HEK293 (cell line): Measurements from ENCODE around the gene HDLBP.

ENCODE experiments used
- CTCF ChIA-PET: fragments of 350-600 bp; formaldehyde crosslinking; extraction: SDS; loops from one replicate; lab custom pipeline; 2021; ENCODE audit warnings: antibody characterized with exemption; lab: Yijun Ruan, JAX
- POLR2A ChIA-PET: fragments of 300-600 bp; formaldehyde crosslinking; extraction: SDS; loops from one replicate; lab custom pipeline; 2020; ENCODE audit warnings: antibody characterized with exemption, inconsistent platforms; lab: Yijun Ruan, JAX
- H3K27ac ChIP-seq: fragments of 200-500 bp; sonication (Bioruptor generic); 2 replicates; pipeline ENCODE4 v1.5.1; 2014; ENCODE audit warnings: low read depth, low read length, control low read depth, inconsistent platforms; ENCODE audit errors: extremely low read depth
- H3K36me3 ChIP-seq, 2 experiments: fragments of 200-500 bp in 1 of 2; sonication (Bioruptor generic) in 1 of 2; 1 replicate in 1 of 2; 2 replicates in 1 of 2; pipeline ENCODE4 v1.5.1; 2014 to 2017; ENCODE audit warnings: inconsistent platforms in 2 of 2, low read length in 2 of 2; ENCODE audit not compliant: control insufficient read depth in 2 of 2, insufficient read depth in 1 of 2
- H3K4me1 ChIP-seq: fragments of 200-500 bp; sonication (Bioruptor generic); 2 replicates; pipeline ENCODE4 v1.5.1; 2014; ENCODE audit warnings: mild to moderate bottlenecking, low read length, inconsistent platforms; ENCODE audit not compliant: control insufficient read depth, insufficient read depth
- H3K4me3 ChIP-seq: 2 replicates; pipeline ENCODE4 v1.5.1; 2011; ENCODE audit warnings: low read depth, mild to moderate bottlenecking, control low read depth, low read length, moderate library complexity
- H3K9me3 ChIP-seq: fragments of 200-500 bp; sonication (Bioruptor generic); 2 replicates; pipeline ENCODE4 v1.5.1; 2014; ENCODE audit warnings: low read depth, low read length, inconsistent platforms; ENCODE audit not compliant: control insufficient read depth, insufficient read depth
- SALL2 ChIP-seq: fragments of 450-650 bp; formaldehyde crosslinking; IDR thresholded peaks from 2 replicates; pipeline ENCODE4 v1.5.0; 2017; ENCODE audit warnings: missing biosample characterization, mild to moderate bottlenecking, missing genetic modification characterization, borderline replicate concordance
- ZBTB17 ChIP-seq: fragments of 450-650 bp; formaldehyde crosslinking; IDR thresholded peaks from 2 replicates; pipeline ENCODE4 v1.5.1; 2016; ENCODE audit warnings: missing biosample characterization, missing genetic modification characterization
- ZBTB20 ChIP-seq: fragments of 450-650 bp; formaldehyde crosslinking; IDR thresholded peaks from 2 replicates; pipeline ENCODE4 v1.5.1; 2016; ENCODE audit warnings: missing biosample characterization, missing genetic modification characterization
- ZBTB8A ChIP-seq: fragments of 450-650 bp; formaldehyde crosslinking; IDR thresholded peaks from 2 replicates; pipeline ENCODE4 v1.5.1; 2016; ENCODE audit warnings: missing biosample characterization, missing genetic modification characterization
- ZNF155 ChIP-seq: fragments of 450-650 bp; formaldehyde crosslinking; IDR thresholded peaks from 2 replicates; pipeline ENCODE4 v1.5.1; 2016; ENCODE audit warnings: missing biosample characterization, missing genetic modification characterization
- ZNF157 ChIP-seq: fragments of 450-650 bp; formaldehyde crosslinking; IDR thresholded peaks from 2 replicates; pipeline ENCODE4 v1.5.1; 2016; ENCODE audit warnings: missing biosample characterization, missing genetic modification characterization
- ZNF23 ChIP-seq: fragments of 450-650 bp; formaldehyde crosslinking; IDR thresholded peaks from 2 replicates; pipeline ENCODE4 v1.5.1; 2016; ENCODE audit warnings: missing biosample characterization, missing genetic modification characterization, borderline replicate concordance
- ZNF341 ChIP-seq: fragments of 450-650 bp; formaldehyde crosslinking; IDR thresholded peaks from 2 replicates; pipeline ENCODE4; 2016; ENCODE audit warnings: low read depth, missing biosample characterization, missing genetic modification characterization
- ZNF548 ChIP-seq: fragments of 450-650 bp; formaldehyde crosslinking; IDR thresholded peaks from 2 replicates; pipeline ENCODE4 v1.5.1; 2016; ENCODE audit warnings: missing biosample characterization, missing genetic modification characterization
- ZNF561 ChIP-seq: fragments of 450-650 bp; IDR thresholded peaks from 2 replicates; pipeline ENCODE4 v1.5.1; 2018; ENCODE audit warnings: missing biosample characterization, missing genetic modification characterization, borderline replicate concordance
- ZNF571 ChIP-seq: fragments of 450-650 bp; formaldehyde crosslinking; IDR thresholded peaks from 2 replicates; pipeline ENCODE4 v1.5.0; 2017; ENCODE audit warnings: missing biosample characterization, missing genetic modification characterization
- ZNF76 ChIP-seq: fragments of 450-650 bp; formaldehyde crosslinking; IDR thresholded peaks from 2 replicates; pipeline ENCODE4; 2016; ENCODE audit warnings: low read depth, missing biosample characterization, missing genetic modification characterization, borderline replicate concordance
- ZNF792 ChIP-seq: fragments of 450-650 bp; formaldehyde crosslinking; IDR thresholded peaks from 2 replicates; pipeline ENCODE4 v1.5.1; 2016; ENCODE audit warnings: missing biosample characterization, missing genetic modification characterization
- ZNF837 ChIP-seq: fragments of 450-650 bp; formaldehyde crosslinking; IDR thresholded peaks from 2 replicates; pipeline ENCODE4 v1.5.1; 2016; ENCODE audit warnings: missing biosample characterization, missing genetic modification characterization
- TF ChIP-seq, protein P1 (sequence below): fragments of 450-650 bp; IDR thresholded peaks from 2 replicates; pipeline ENCODE4 v1.5.1; 2018; ENCODE audit warnings: missing biosample characterization, missing genetic modification characterization
- TF ChIP-seq, protein P2 (sequence below): fragments of 450-650 bp; formaldehyde crosslinking; IDR thresholded peaks from 2 replicates; pipeline ENCODE4 v1.5.1; 2016; ENCODE audit warnings: missing biosample characterization, missing genetic modification characterization
- TF ChIP-seq, protein P3 (sequence below): fragments of 450-650 bp; formaldehyde crosslinking; IDR thresholded peaks from 2 replicates; pipeline ENCODE4 v1.5.1; 2017; ENCODE audit warnings: missing biosample characterization, missing genetic modification characterization
- TF ChIP-seq, protein P4 (sequence below): fragments of 450-650 bp; formaldehyde crosslinking; IDR thresholded peaks from 2 replicates; pipeline ENCODE4 v1.5.1; 2017; ENCODE audit warnings: missing biosample characterization, missing genetic modification characterization
- TF ChIP-seq, protein P5 (sequence below): fragments of 450-650 bp; formaldehyde crosslinking; IDR thresholded peaks from 2 replicates; pipeline ENCODE4 v1.5.1; 2017; ENCODE audit warnings: missing biosample characterization, mild to moderate bottlenecking, missing genetic modification characterization, moderate library complexity
- TF ChIP-seq, protein P6 (sequence below): fragments of 450-650 bp; formaldehyde crosslinking; IDR thresholded peaks from 2 replicates; pipeline ENCODE4 v1.5.1; 2016; ENCODE audit warnings: missing biosample characterization, missing genetic modification characterization
- TF ChIP-seq, protein P7 (sequence below): fragments of 450-650 bp; formaldehyde crosslinking; IDR thresholded peaks from 2 replicates; pipeline ENCODE4 v1.5.1; 2016; ENCODE audit warnings: missing biosample characterization, missing genetic modification characterization

Gene HDLBP

DNA sequence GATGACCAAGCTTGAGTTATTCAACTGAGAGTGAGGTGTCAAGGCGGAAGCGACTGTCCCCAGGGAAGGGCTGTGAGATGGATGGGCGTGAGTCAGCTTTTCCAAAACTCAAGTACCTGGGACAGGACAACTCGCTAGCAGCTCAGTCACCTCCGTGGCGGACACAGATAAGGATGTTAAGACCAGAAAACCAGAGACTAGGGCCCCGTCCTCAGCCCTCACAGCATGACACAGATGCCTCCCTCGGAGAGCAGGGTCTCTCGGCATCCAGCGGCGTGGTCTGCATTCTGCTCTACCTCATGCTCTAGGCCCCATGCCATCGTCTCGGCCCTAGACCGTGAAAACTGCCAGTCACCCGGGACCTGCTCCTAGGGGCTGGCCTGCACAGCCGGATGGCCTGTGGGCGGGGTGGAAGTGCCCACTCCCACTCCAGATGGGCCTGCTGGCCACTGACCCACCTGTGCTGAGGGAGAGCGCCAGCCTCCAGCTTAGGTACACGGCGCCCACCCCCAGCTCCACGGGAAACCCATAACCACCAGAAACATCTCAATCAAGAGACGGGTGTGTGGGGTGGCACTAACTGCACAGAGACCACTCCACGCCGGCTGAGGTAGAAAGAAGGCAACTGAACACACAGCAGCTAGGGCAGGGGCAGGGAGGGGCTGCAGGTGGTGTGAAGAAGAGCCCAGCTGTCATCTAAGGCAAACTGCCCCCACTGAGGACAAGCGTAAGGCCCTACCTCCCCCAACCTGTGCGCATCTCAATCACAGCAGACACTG is 87.2 kb downstream of the HDLBP start:
- peaks cover 11 to 81% of the 10 kb centered on the region in 2 experiments; a peak in 2 of 3 replicates for H3K36me3 ChIP-seq
- no peak overlapping the region for H3K27ac ChIP-seq
- H3K9me3 ChIP-seq, result no peaks in the 10 kb centered on the region
- TF ChIP-seq ZNF561 (tag by site-specific recombination) (no peak), ZBTB20 (tag by site-specific recombination) (no peak), ZBTB8A (tag by site-specific recombination) (no peak), ZNF571 (no peak), ZNF792 (no peak), ZNF155 (tag by site-specific recombination) (no peak), ZNF548 (tag by site-specific recombination) (no peak), ZNF341 (tag by site-specific recombination) (no peak)
- TF ChIP-seq, protein P1, sequence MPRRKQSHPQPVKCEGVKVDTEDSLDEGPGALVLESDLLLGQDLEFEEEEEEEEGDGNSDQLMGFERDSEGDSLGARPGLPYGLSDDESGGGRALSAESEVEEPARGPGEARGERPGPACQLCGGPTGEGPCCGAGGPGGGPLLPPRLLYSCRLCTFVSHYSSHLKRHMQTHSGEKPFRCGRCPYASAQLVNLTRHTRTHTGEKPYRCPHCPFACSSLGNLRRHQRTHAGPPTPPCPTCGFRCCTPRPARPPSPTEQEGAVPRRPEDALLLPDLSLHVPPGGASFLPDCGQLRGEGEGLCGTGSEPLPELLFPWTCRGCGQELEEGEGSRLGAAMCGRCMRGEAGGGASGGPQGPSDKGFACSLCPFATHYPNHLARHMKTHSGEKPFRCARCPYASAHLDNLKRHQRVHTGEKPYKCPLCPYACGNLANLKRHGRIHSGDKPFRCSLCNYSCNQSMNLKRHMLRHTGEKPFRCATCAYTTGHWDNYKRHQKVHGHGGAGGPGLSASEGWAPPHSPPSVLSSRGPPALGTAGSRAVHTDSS (tag by site-specific recombination), result no peak
- TF ChIP-seq, protein P2, sequence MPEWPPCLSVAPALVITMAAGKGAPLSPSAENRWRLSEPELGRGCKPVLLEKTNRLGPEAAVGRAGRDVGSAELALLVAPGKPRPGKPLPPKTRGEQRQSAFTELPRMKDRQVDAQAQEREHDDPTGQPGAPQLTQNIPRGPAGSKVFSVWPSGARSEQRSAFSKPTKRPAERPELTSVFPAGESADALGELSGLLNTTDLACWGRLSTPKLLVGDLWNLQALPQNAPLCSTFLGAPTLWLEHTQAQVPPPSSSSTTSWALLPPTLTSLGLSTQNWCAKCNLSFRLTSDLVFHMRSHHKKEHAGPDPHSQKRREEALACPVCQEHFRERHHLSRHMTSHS, result no peak
- TF ChIP-seq, protein P3, sequence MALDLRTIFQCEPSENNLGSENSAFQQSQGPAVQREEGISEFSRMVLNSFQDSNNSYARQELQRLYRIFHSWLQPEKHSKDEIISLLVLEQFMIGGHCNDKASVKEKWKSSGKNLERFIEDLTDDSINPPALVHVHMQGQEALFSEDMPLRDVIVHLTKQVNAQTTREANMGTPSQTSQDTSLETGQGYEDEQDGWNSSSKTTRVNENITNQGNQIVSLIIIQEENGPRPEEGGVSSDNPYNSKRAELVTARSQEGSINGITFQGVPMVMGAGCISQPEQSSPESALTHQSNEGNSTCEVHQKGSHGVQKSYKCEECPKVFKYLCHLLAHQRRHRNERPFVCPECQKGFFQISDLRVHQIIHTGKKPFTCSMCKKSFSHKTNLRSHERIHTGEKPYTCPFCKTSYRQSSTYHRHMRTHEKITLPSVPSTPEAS, result no peak
- TF ChIP-seq, protein P4, sequence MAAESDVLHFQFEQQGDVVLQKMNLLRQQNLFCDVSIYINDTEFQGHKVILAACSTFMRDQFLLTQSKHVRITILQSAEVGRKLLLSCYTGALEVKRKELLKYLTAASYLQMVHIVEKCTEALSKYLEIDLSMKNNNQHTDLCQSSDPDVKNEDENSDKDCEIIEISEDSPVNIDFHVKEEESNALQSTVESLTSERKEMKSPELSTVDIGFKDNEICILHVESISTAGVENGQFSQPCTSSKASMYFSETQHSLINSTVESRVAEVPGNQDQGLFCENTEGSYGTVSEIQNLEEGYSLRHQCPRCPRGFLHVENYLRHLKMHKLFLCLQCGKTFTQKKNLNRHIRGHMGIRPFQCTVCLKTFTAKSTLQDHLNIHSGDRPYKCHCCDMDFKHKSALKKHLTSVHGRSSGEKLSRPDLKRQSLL, result no peak
- TF ChIP-seq, protein P5, sequence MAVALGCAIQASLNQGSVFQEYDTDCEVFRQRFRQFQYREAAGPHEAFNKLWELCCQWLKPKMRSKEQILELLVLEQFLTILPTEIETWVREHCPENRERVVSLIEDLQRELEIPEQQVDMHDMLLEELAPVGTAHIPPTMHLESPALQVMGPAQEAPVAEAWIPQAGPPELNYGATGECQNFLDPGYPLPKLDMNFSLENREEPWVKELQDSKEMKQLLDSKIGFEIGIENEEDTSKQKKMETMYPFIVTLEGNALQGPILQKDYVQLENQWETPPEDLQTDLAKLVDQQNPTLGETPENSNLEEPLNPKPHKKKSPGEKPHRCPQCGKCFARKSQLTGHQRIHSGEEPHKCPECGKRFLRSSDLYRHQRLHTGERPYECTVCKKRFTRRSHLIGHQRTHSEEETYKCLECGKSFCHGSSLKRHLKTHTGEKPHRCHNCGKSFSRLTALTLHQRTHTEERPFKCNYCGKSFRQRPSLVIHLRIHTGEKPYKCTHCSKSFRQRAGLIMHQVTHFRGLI (tag by site-specific recombination), result no peak
- TF ChIP-seq, all 188 proteins: peak for 0
- ChIA-PET CTCF (interaction anchor here (0.6 kb wide), 1 partner anchor 275 kb away, joined by 3 read pairs; no protein-coding TSS in a partner anchor), POLR2A (interaction anchor here (0.6 kb wide), 1 partner anchor 78 kb away, joined by 3 read pairs; the partner anchor contains the start of gene PPP1R7)
- Histone ChIP-seq H3K4me3 (no peak overlapping the region), H3K4me1 (no peaks in the 10 kb centered on the region)

DNA sequence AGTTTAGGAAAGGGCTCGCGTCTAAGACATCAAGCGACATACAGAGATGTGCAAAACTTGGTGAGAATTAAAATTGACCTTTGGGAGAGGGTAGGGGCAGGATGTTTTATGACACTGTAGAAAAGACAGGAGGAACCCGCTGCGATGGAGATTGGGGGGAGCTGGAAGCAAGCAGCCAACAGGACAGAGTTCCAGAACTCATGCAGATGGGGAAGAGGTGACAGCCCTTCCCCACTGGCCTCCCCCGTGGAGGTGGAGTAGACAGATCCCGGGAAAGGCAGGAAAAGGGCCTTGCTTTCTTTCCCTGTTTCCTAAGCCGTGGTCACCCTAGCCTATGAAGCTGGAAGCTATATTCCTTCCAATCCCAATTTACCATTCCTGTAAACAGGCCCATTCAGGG is 87.9 kb downstream of the HDLBP start:
- Histone ChIP-seq H3K9me3 (no peaks in the 10 kb centered on the region), H3K36me3 (peaks cover 11 to 74% of the 10 kb centered on the region in 2 experiments; a peak in 2 of 3 replicates), H3K4me3 (no peak overlapping the region), H3K4me1 (no peaks in the 10 kb centered on the region), H3K27ac (no peak overlapping the region)
- CTCF ChIA-PET, result no interaction called here
- POLR2A ChIA-PET, result interaction anchor here (1.0 kb wide), 1 partner anchor 9 kb away, joined by 3 read pairs; no protein-coding TSS in a partner anchor
- TF ChIP-seq ZBTB17 (no peak), ZNF76 (tag by site-specific recombination) (no peak), ZNF23 (tag by site-specific recombination) (no peak), ZNF157 (no peak), SALL2 (tag by site-specific recombination) (no peak), ZNF837 (tag by site-specific recombination) (no peak)
- TF ChIP-seq, protein P6, sequence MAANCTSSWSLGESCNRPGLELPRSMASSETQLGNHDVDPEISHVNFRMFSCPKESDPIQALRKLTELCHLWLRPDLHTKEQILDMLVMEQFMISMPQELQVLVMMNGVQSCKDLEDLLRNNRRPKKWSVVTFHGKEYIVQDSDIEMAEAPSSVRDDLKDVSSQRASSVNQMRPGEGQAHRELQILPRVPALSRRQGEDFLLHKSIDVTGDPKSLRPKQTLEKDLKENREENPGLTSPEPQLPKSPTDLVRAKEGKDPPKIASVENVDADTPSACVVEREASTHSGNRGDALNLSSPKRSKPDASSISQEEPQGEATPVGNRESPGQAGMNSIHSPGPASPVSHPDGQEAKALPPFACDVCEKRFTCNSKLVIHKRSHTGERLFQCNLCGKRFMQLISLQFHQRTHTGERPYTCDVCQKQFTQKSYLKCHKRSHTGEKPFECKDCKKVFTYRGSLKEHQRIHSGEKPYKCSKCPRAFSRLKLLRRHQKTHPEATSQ (tag by site-specific recombination), result no peak
- TF ChIP-seq, protein P7, sequence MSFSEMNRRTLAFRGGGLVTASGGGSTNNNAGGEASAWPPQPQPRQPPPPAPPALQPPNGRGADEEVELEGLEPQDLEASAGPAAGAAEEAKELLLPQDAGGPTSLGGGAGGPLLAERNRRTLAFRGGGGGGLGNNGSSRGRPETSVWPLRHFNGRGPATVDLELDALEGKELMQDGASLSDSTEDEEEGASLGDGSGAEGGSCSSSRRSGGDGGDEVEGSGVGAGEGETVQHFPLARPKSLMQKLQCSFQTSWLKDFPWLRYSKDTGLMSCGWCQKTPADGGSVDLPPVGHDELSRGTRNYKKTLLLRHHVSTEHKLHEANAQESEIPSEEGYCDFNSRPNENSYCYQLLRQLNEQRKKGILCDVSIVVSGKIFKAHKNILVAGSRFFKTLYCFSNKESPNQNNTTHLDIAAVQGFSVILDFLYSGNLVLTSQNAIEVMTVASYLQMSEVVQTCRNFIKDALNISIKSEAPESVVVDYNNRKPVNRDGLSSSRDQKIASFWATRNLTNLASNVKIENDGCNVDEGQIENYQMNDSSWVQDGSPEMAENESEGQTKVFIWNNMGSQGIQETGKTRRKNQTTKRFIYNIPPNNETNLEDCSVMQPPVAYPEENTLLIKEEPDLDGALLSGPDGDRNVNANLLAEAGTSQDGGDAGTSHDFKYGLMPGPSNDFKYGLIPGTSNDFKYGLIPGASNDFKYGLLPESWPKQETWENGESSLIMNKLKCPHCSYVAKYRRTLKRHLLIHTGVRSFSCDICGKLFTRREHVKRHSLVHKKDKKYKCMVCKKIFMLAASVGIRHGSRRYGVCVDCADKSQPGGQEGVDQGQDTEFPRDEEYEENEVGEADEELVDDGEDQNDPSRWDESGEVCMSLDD (tag by site-specific recombination), result no peak
